ENCODE measurements around the gene ST8SIA2. TPM values are rescaled to one million over a fixed set of nuclear protein-coding genes. Genes with fewer than 3 reads are reported as not detected.

The ST8SIA2 gene
- total RNA-seq, 1 experiment from 2014 or later = 0.15 TPM

- Histone ChIP-seq H3K36me3 (ENCODE audit: control insufficient read depth, insufficient read depth, low read length) (no peaks in the 10 kb centered on the region), H3K27me3 (ENCODE audit: control insufficient read depth, insufficient read depth, low read length) (peaks cover 4% of the 10 kb centered on the region; the same call in 1 of the 2 replicates), H3K27ac (ENCODE audit: low read length) (no peak overlapping the region), H3K4me1 (ENCODE audit: control insufficient read depth, insufficient read depth, low read length) (no peaks in the 10 kb centered on the region), H3K4me3 (ENCODE audit: low read depth in 2 of 2, low read length in 2 of 2) (no peak overlapping the region), H3K9me3 (ENCODE audit: control insufficient read depth, insufficient read depth, low read depth, low read length) (no peaks in the 10 kb centered on the region)
- ATAC-seq (no peak), DNase-seq (ENCODE audit: low read depth, low spot score) (no peak)
- TF ChIP-seq SIN3A (IDR thresholded peaks at IDR 0.05; ENCODE audit: borderline replicate concordance, insufficient read depth, low read depth, low read length) (no peak), REST (IDR thresholded peaks at IDR 0.05; ENCODE audit: insufficient read depth in 1 of 2, low read depth in 2 of 2, low read length in 1 of 2) (no peak), TCF7L2 (IDR thresholded peaks at IDR 0.05; ENCODE audit: low read depth, low read length) (no peak), POLR2AphosphoS5 (IDR thresholded peaks at IDR 0.05; ENCODE audit: low read depth, low read length) (no peak)
- TF ChIP-seq, protein P1, sequence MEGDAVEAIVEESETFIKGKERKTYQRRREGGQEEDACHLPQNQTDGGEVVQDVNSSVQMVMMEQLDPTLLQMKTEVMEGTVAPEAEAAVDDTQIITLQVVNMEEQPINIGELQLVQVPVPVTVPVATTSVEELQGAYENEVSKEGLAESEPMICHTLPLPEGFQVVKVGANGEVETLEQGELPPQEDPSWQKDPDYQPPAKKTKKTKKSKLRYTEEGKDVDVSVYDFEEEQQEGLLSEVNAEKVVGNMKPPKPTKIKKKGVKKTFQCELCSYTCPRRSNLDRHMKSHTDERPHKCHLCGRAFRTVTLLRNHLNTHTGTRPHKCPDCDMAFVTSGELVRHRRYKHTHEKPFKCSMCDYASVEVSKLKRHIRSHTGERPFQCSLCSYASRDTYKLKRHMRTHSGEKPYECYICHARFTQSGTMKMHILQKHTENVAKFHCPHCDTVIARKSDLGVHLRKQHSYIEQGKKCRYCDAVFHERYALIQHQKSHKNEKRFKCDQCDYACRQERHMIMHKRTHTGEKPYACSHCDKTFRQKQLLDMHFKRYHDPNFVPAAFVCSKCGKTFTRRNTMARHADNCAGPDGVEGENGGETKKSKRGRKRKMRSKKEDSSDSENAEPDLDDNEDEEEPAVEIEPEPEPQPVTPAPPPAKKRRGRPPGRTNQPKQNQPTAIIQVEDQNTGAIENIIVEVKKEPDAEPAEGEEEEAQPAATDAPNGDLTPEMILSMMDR (IDR thresholded peaks at IDR 0.05) = no peak
- BruUV-seq (replicated peaks) = no TSS peak
- ChIA-PET POLR2A (interaction anchor here (0.5 to 0.6 kb wide), 2 partner anchors 139 to 547 kb away, joined by 5 to 8 read pairs; no protein-coding TSS in a partner anchor), CTCF (no interaction called here)
- in situ Hi-C loops (cut with HindIII; ENCODE audit: low pct_unique_long_range_greater_than_20kb, low sequenced_read_pairs) = no loop called here
- intact Hi-C loops (cut with micrococcal nuclease; ENCODE audit: unreplicated experiment) = no loop called here
Observed at GRCh38 chr15:92411256-92411655, 17.6 kb downstream of the ST8SIA2 start.

DNA sequence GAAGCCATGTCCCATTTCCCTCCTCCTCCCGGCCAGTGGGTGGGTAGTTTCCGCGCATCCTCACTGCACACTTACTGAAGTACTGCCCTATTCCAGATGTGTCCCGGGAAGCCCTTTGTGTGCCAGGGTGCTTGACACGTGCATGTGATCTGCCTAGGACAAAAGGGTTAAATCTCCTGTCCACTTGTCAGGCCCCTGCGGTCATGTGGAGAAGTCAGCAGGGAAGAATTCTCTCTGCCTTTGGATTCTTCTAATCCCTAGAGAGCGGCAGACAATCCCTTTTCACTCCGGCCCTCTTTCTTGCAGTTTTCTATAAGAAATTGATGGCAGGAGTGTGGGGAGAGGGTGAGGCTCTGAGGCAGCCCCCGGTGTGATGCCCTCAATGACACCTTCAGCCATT, 19.8 kb downstream of the ST8SIA2 start:
- CTCF ChIA-PET = no interaction called here

More for the DNA sequence above, 19.8 kb downstream of the ST8SIA2 start:
- ATAC-seq (no peak), DNase-seq (ENCODE audit: low read depth, low spot score) (no peak)
- POLR2A ChIA-PET = no interaction called here
- in situ Hi-C loops (cut with HindIII; ENCODE audit: low pct_unique_long_range_greater_than_20kb, low sequenced_read_pairs) (no loop called here), intact Hi-C loops (cut with micrococcal nuclease; ENCODE audit: unreplicated experiment) (no loop called here)
- no peaks in the 10 kb centered on the region for H3K9me3 ChIP-seq (ENCODE audit: control insufficient read depth, insufficient read depth, low read depth, low read length)
- peaks cover 4% of the 10 kb centered on the region; the same call in 1 of the 2 replicates for H3K27me3 ChIP-seq (ENCODE audit: control insufficient read depth, insufficient read depth, low read length)
- TF ChIP-seq SIN3A (IDR thresholded peaks at IDR 0.05; ENCODE audit: borderline replicate concordance, insufficient read depth, low read depth, low read length) (no peak), POLR2AphosphoS5 (IDR thresholded peaks at IDR 0.05; ENCODE audit: low read depth, low read length) (no peak), TCF7L2 (IDR thresholded peaks at IDR 0.05; ENCODE audit: low read depth, low read length) (no peak), REST (IDR thresholded peaks at IDR 0.05; ENCODE audit: insufficient read depth in 1 of 2, low read depth in 2 of 2, low read length in 1 of 2) (no peak)
- TF ChIP-seq, protein P1 (IDR thresholded peaks at IDR 0.05) = no peak
- no peaks in the 10 kb centered on the region for H3K4me1 ChIP-seq (ENCODE audit: control insufficient read depth, insufficient read depth, low read length)
- H3K27ac ChIP-seq (ENCODE audit: low read length) = no peak overlapping the region
- H3K4me3 ChIP-seq (ENCODE audit: low read depth in 2 of 2, low read length in 2 of 2) = no peak overlapping the region
- no TSS peak for BruUV-seq (replicated peaks)
- no peaks in the 10 kb centered on the region for H3K36me3 ChIP-seq (ENCODE audit: control insufficient read depth, insufficient read depth, low read length)
